Measurements from ENCODE around the gene ANO3.

Gene ANO3

DNA sequence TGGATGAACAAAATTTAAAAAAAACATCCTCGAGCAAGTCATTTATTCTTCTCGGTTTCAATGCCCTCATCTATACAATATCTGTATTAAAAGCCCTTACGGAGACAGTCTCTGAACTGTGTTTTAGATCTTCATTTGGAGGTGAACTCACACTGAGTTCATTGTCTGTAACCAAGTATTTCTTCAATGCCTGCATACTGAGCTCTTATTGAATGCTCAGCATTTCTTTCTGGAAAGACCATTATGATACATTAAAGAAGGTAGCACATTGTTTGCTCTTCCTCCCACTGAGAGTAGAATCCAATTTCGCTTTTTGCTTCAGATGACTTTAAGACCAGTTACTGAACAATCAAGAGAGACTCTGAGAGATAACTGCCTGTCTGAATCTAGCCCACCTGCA lies 1.7 kb upstream of the ANO3 start:
- Mint-ChIP-seq H3K27me3 (peaks cover 27% of the 10 kb centered on the region), H3K4me3 (no peak overlapping the region)

DNA sequence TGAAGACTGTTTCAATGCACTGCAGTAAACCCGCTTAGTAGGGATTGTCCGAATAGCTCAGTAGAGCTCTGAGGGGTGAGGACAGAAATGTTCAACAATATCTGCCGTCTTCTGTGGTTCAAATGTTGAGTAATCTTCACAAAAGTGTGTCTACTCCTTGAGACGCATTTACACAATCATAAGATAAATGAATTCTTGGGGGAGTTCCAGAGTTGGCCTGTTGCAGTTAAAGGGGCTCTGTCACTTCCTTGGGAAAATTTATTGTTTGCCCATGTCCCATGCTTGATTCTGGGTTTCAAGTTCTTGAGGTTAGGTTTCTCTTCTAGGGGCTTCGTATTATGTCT lies 614 bp downstream of the ANO3 start:
- DNase-seq (no peak), ATAC-seq (no peak)
- Mint-ChIP-seq H3K27ac (no peak overlapping the region), H3K27me3 (peaks cover 27% of the 10 kb centered on the region), H3K36me3 (ENCODE audit: low read depth) (no peaks in the 10 kb centered on the region), H3K9me3 (no peaks in the 10 kb centered on the region), H3K4me3 (no peak overlapping the region), H3K4me1 (no peaks in the 10 kb centered on the region)

More for the DNA sequence above, 1.7 kb upstream of the ANO3 start:
- Mint-ChIP-seq H3K27ac (no peak overlapping the region), H3K9me3 (no peaks in the 10 kb centered on the region), H3K4me1 (no peaks in the 10 kb centered on the region), H3K36me3 (ENCODE audit: low read depth) (no peaks in the 10 kb centered on the region)
- no peak for ATAC-seq
- no peak for DNase-seq

DNA sequence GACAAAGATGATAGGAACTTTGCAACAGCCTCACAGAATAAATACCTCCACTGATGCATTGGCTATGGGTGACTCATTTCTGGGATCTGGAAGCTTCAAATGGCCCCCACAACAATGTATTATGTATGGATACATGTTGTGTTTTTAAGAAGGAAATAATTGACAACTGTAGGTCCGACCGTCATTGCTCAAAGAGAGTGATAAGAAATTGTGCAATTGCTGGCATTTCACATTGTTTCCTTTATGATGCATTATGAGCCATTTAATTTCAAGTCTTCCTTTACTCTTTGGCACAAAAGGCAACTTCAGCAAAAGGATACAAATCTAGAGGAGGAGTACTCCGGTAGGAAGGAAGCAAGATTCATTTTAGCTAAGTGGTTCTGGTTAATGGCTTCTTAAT lies 2.0 kb downstream of the ANO3 start:
- no peak overlapping the region for H3K4me3 Mint-ChIP-seq
- H3K36me3 Mint-ChIP-seq (ENCODE audit: low read depth), result no peaks in the 10 kb centered on the region
- no peaks in the 10 kb centered on the region for H3K9me3 Mint-ChIP-seq
- no peaks in the 10 kb centered on the region for H3K4me1 Mint-ChIP-seq
- ATAC-seq, result no peak
- no peak for DNase-seq
- H3K27me3 Mint-ChIP-seq, result peaks cover 27% of the 10 kb centered on the region
- H3K27ac Mint-ChIP-seq, result no peak overlapping the region

DNA sequence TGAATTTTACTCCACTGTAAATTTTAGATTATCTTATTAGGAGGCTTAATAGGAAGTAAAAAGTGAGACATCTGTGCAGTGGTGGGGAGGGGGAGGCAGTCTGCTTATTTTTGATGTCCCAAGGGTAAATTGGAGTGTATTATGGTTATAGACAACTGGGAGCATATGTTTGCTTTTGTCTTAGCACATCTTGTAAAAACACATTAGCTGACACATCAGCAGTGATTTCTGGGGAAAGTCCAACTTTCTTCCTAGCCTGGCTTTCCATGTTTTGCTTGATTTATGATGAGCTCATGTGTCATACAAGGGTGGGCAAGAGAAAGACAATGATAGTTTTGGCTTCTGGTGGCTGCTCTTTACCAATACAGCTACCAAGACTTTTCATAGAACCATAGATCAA lies 4.0 kb downstream of the ANO3 start:
- H3K36me3 Mint-ChIP-seq (ENCODE audit: low read depth), result no peaks in the 10 kb centered on the region
- H3K27ac Mint-ChIP-seq, result no peak overlapping the region
- no peaks in the 10 kb centered on the region for H3K4me1 Mint-ChIP-seq
- no peak overlapping the region for H3K4me3 Mint-ChIP-seq
- no peak for DNase-seq
- no peaks in the 10 kb centered on the region for H3K9me3 Mint-ChIP-seq
- peaks cover 23% of the 10 kb centered on the region for H3K27me3 Mint-ChIP-seq
- no peak for ATAC-seq

DNA sequence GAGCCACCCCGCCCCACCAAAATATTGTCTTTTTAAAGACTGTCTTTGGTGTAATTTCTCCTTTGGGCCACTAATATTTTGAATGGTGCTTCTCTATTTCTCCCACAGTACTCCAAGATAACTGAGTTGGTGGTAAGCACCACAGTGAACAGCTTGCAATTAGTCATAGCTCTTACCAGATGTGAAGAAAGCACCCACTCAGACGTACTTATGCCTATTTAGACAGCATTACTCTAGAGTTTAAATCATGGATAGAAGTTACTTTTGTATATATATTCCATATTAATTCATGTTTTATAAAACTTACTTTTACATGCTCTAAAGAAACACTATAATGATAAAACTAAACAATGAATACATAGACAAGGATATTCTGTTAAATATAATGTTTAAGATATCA lies 12.7 kb downstream of the ANO3 start:
- Mint-ChIP-seq H3K4me3 (no peak overlapping the region), H3K9me3 (peaks cover 4% of the 10 kb centered on the region), H3K36me3 (ENCODE audit: low read depth) (no peaks in the 10 kb centered on the region), H3K4me1 (no peaks in the 10 kb centered on the region), H3K27ac (no peak overlapping the region), H3K27me3 (no peaks in the 10 kb centered on the region)
- DNase-seq (no peak), ATAC-seq (no peak)

DNA sequence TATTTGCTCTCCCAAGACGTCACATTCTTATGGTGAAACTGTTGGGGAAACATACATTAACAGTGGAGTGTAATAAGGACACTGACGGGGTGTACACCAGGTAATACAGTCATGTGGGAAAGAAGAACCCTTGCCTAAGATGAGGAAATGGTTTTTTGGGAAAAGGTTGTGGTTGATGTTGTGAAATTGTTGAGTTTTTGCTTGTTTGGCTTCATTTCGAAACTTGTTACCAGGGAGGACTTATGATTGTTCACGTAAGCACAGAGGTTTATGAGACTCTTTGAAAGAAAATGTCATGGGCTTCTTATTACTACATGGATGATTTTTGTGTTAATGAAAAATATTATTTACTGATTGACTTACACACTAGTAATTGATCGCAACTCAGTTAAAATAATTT lies 16.8 kb downstream of the ANO3 start:
- Mint-ChIP-seq H3K4me1 (no peaks in the 10 kb centered on the region), H3K9me3 (no peaks in the 10 kb centered on the region), H3K27ac (no peak overlapping the region), H3K36me3 (ENCODE audit: low read depth) (no peaks in the 10 kb centered on the region), H3K27me3 (no peaks in the 10 kb centered on the region), H3K4me3 (no peak overlapping the region)
- ATAC-seq (no peak), DNase-seq (no peak)

DNA sequence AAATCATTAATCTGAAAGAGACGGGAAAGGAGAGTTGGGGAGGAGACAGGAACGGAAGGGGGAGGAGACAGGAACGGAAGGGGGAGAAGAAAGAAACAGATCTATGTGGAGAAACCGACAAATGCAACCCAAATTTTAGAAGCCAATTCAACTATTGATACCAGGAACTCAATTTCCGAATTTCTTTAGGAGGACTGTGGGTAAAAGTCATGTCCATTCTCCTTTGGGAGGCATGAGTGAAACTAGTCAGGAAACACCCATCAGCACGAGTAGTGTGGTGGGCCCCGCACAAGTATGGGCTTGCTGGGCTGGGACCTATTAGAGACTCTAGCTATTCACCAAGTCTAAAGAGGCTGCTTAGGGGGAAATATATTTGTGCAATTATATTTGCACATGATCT lies 18.1 kb downstream of the ANO3 start:
- no peak for DNase-seq
- H3K4me3 Mint-ChIP-seq, result no peak overlapping the region
- H3K4me1 Mint-ChIP-seq, result no peaks in the 10 kb centered on the region
- ATAC-seq, result no peak
- H3K36me3 Mint-ChIP-seq (ENCODE audit: low read depth), result no peaks in the 10 kb centered on the region
- H3K9me3 Mint-ChIP-seq, result no peaks in the 10 kb centered on the region
- no peak overlapping the region for H3K27ac Mint-ChIP-seq
- no peaks in the 10 kb centered on the region for H3K27me3 Mint-ChIP-seq

DNA sequence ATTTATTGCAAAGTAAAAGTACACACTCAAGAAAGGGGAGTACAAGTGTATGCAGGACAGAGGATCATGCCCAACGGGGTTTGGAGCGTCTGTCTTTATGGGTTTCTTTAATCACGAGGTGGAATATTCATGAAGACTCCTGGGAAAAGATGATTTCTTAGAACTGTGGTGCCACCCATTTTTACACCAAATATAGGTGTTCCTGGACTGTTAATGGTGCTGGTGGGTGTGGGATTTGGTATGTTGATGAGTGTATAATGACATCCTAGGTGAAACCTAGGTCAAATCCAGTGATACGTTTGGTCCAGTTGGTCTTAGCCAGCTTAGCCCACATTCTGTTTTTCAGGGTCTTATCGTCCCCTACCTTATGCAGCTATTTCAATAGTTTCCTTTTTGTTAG lies 21.1 kb downstream of the ANO3 start:
- ATAC-seq, result no peak
- H3K36me3 Mint-ChIP-seq (ENCODE audit: low read depth), result no peaks in the 10 kb centered on the region
- peaks cover 5% of the 10 kb centered on the region for H3K9me3 Mint-ChIP-seq
- H3K4me3 Mint-ChIP-seq, result no peak overlapping the region
- DNase-seq, result no peak
- no peaks in the 10 kb centered on the region for H3K27me3 Mint-ChIP-seq
- no peak overlapping the region for H3K27ac Mint-ChIP-seq
- H3K4me1 Mint-ChIP-seq, result no peaks in the 10 kb centered on the region

DNA sequence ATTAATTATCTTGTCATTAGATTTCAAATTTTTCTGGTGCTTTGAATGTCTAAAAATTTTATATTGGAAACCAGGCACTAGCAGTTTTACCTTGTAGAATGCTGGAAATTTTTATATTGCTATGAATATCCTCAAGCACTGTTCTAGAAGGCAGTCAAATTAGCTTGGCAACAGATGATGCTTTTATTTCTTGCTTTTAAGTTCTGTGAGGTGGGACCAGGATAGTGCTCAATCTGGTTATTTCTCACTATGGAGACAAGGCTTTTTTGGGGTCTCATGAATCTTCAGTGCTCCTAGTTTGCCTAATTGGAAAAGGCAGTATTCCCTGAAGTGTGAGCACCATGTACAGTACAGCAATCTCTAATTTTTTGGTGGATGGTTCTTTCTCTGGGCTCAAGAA lies 27.1 kb downstream of the ANO3 start:
- no peak for DNase-seq
- Mint-ChIP-seq H3K9me3 (peaks cover 15% of the 10 kb centered on the region), H3K4me3 (no peak overlapping the region), H3K4me1 (no peaks in the 10 kb centered on the region), H3K27me3 (peaks cover 3% of the 10 kb centered on the region), H3K27ac (no peak overlapping the region), H3K36me3 (ENCODE audit: low read depth) (no peaks in the 10 kb centered on the region)
- no peak for ATAC-seq

DNA sequence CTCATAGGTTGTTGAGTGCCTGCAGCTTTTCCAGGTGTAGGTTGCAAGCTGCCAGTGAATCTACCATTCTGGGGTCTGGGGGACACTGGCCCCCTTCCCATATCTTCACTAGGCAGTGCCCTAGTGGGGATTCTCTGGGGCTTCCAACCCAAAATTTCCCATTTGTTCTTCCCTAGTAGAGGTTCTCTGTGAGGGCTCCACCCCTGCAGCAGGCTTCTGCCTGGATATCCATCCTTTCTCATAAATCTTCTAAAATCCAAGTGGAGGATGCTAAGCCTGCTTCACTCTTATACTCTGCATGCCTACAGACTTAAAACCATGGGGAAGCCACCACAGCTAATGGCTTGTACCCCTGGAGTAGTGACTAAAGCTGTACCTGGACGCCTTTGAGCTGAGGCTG lies 33.4 kb downstream of the ANO3 start:
- H3K27ac Mint-ChIP-seq, result no peak overlapping the region
- no peak for DNase-seq
- no peak for ATAC-seq
- no peaks in the 10 kb centered on the region for H3K4me1 Mint-ChIP-seq
- no peak overlapping the region for H3K4me3 Mint-ChIP-seq
- peaks cover 2% of the 10 kb centered on the region for H3K36me3 Mint-ChIP-seq (ENCODE audit: low read depth)
- H3K9me3 Mint-ChIP-seq, result peaks cover 33% of the 10 kb centered on the region
- H3K27me3 Mint-ChIP-seq, result peaks cover 3% of the 10 kb centered on the region

DNA sequence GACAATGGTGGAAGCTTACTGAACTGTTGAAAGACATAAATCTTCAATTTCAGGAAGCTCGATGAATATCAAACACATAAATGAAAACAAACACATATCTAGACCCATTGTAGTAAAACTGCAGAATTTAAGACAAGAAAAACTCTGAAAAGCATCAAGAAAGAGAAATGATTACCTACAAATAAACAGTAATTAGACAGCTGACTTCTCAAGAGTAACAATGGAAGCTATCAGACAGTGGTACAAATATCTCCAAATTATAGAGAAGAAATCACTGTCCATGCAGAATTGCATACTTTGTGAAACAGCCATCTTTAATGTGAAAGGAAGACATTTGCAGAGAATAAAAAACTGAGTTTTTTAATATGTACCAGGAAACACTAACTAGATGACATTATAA lies 45.7 kb downstream of the ANO3 start:
- Mint-ChIP-seq H3K27me3 (no peaks in the 10 kb centered on the region), H3K4me3 (no peak overlapping the region), H3K27ac (no peak overlapping the region), H3K9me3 (peaks cover 31% of the 10 kb centered on the region), H3K4me1 (no peaks in the 10 kb centered on the region), H3K36me3 (ENCODE audit: low read depth) (no peaks in the 10 kb centered on the region)
- no peak for ATAC-seq
- no peak for DNase-seq

DNA sequence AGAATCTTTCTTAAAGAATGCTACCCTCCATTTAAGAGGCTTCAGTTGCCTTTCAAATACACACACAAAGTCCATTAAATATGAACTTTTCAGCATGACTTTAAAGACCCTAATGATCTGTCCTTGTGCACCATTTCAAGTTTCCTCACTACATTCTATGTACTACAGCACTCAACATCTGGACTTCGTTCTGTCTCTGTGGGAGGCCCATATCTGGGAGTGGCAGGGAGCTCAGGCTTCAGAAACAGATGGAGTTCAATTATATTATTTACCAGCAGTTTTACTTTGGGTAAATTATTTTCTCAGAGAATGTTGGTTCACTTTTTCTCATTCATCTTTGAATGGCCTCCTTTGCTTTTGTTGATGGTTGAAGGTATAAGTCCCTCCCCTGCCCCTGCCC lies 67.4 kb downstream of the ANO3 start:
- Mint-ChIP-seq H3K4me3 (no peak overlapping the region), H3K4me1 (no peaks in the 10 kb centered on the region), H3K27ac (no peak overlapping the region), H3K36me3 (ENCODE audit: low read depth) (no peaks in the 10 kb centered on the region), H3K9me3 (peaks cover 7% of the 10 kb centered on the region), H3K27me3 (no peaks in the 10 kb centered on the region)
- DNase-seq (no peak), ATAC-seq (no peak)

DNA sequence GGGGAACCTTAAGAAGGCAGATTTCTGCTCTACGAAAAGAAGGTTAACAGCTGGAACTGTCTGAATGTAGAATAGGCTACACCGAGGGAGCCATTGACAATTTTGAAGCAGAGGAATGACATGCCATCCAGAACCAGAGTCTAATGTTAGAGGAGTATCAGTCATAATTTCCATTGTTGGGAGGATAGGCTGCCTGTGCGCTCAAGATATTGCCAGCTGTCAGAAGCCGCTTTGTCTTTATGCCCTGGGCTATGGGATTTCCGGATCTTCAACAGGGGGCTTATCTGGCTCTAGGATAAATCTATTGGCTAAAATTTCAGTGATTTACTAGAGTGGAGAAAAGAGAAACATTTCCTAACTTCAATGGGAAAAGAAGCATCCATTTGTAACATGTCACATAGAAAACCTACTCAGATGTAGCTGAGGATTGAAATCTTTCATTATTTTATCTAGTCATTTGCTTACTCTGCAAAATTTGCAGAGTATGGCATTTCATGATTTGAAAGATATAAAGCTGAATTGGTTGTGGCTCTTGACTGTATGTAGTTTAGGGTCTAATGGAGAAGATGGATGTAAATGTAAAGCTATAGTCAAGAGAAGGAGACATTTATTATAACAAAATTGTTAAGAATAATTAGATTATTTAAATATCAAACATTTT lies 78.9 kb downstream of the ANO3 start:
- no peak for ATAC-seq
- H3K4me1 Mint-ChIP-seq, result no peaks in the 10 kb centered on the region

DNA sequence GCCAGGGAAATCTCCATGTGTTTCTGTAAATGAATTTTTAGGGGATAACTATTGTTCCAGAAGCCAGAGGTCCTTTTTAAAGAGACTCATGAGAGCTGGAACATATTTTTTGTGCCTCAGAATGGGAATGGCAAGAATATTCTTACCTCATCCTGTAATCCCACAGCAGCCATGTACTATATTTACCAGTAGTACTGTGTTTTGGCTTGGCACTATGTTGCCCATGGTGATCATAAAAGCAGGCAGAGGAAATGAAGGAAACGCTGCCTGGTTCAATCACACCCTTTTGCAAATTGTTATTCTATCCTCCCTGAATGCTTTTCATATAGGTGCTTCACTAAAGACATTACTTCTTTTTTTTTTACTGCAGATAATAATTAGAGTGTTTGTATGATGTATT lies 81.0 kb downstream of the ANO3 start:
- no peaks in the 10 kb centered on the region for H3K4me1 Mint-ChIP-seq
- peaks cover 3% of the 10 kb centered on the region for H3K9me3 Mint-ChIP-seq
- no peak overlapping the region for H3K27ac Mint-ChIP-seq
- ATAC-seq, result no peak
- H3K27me3 Mint-ChIP-seq, result no peaks in the 10 kb centered on the region
- no peak for DNase-seq
- H3K4me3 Mint-ChIP-seq, result no peak overlapping the region
- H3K36me3 Mint-ChIP-seq (ENCODE audit: low read depth), result no peaks in the 10 kb centered on the region

More for the DNA sequence above, 78.9 kb downstream of the ANO3 start:
- Mint-ChIP-seq H3K27me3 (no peaks in the 10 kb centered on the region), H3K9me3 (no peaks in the 10 kb centered on the region), H3K36me3 (ENCODE audit: low read depth) (no peaks in the 10 kb centered on the region), H3K4me3 (no peak overlapping the region), H3K27ac (no peak overlapping the region)
- no peak for DNase-seq

DNA sequence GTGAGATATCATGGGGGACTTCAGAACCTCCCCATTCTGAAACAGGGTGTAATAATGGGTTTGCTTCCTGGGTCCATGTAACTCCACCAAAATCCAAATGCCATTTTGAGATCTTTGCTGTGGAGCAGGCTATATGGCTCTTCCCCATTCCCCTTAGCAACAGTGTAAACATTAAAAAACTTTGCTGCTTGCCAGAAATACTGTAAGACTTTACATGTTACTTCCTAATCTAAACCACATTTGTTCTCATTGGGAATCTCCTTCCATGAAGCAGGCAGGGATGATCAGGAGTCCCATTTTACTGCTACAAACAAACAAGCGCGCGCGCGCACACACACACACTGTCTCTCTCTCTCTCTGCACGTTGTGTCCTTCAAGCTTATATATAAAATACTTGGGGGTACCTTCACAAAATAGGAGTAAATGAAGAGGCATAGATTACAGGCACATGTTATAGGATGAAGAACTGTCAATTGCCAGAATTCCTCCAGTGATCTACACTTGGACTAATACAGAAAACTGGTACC lies 86.5 kb downstream of the ANO3 start:
- no peak overlapping the region for H3K4me3 Mint-ChIP-seq
- H3K27me3 Mint-ChIP-seq, result no peaks in the 10 kb centered on the region
- peaks cover 7% of the 10 kb centered on the region for H3K9me3 Mint-ChIP-seq
- H3K36me3 Mint-ChIP-seq (ENCODE audit: low read depth), result no peaks in the 10 kb centered on the region
- no peak for DNase-seq
- no peaks in the 10 kb centered on the region for H3K4me1 Mint-ChIP-seq
- ATAC-seq, result no peak
- no peak overlapping the region for H3K27ac Mint-ChIP-seq

DNA sequence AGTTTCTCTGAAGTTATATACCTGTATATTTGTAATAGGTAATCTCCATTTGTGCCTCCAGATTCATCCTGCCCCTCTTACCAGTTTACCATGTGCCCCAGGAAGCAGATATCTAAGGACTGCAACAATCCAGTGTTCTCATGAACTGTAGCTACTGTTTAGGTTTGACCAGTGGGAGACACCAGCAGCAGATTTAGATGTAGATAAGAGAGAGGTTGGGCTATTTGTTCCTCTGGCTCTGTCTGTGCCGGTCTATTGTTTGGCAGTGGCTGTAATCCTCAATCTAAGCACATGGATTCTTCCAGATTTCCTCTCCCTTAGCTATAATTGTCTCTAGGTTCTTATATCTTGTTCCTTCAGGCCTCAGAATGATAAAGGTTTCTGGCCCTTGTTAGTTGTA lies 88.4 kb downstream of the ANO3 start:
- peaks cover 7% of the 10 kb centered on the region for H3K9me3 Mint-ChIP-seq
- ATAC-seq (no peak), DNase-seq (no peak)
- no peaks in the 10 kb centered on the region for H3K4me1 Mint-ChIP-seq
- H3K27me3 Mint-ChIP-seq, result no peaks in the 10 kb centered on the region
- H3K36me3 Mint-ChIP-seq (ENCODE audit: low read depth), result no peaks in the 10 kb centered on the region
- no peak overlapping the region for H3K27ac Mint-ChIP-seq
- H3K4me3 Mint-ChIP-seq, result no peak overlapping the region
